ENCODE data around the gene CDH10. TPM values are rescaled to one million over a fixed set of nuclear protein-coding genes. Genes with fewer than 3 reads are reported as not detected.

The CDH10 gene
- total RNA-seq, 2 experiments from 2014 or later = not detected

DNA sequence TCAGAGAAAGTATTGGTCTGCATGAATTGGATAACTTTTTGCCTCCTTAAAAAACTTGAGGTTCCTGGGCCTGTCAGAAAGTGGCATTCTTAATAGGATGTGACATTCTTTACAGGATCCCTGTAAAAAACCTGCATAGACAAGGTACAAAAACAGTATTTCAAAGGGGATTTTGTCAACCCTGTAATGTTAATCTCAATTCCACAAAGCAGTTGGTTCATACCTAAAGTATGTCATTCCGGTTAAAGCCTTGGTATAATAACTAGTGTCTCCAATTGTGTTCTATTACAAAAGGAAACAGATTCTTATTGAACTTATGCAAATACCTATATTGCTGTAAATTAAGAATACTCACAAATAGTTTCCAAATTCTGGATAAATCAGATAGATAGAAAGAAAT is 169.7 kb downstream of the CDH10 start:
- DNase-seq (no peak), ATAC-seq (no peak)
- Mint-ChIP-seq H3K4me3 (no peak overlapping the region), H3K9me3 (ENCODE audit: low read depth) (peaks cover 6% of the 10 kb centered on the region), H3K27me3 (no peaks in the 10 kb centered on the region), H3K27ac (no peak overlapping the region), H3K4me1 (no peaks in the 10 kb centered on the region), H3K36me3 (ENCODE audit: low read depth) (no peaks in the 10 kb centered on the region)
- POLR2A ChIA-PET = no interaction called here
- intact Hi-C loops (cut with DNase I, micrococcal nuclease) = no loop called here
- CTCF ChIA-PET = no interaction called here

GRCh38 chr5:24474685-24475084 is 170.1 kb downstream of the CDH10 start:
- H3K4me3 Mint-ChIP-seq = no peak overlapping the region
- ChIA-PET POLR2A (no interaction called here), CTCF (no interaction called here)
- H3K9me3 Mint-ChIP-seq (ENCODE audit: low read depth) = peaks cover 7% of the 10 kb centered on the region
- no peaks in the 10 kb centered on the region for H3K36me3 Mint-ChIP-seq (ENCODE audit: low read depth)
- intact Hi-C loops (cut with DNase I, micrococcal nuclease) = no loop called here
- ATAC-seq (no peak), DNase-seq (no peak)
- no peaks in the 10 kb centered on the region for H3K27me3 Mint-ChIP-seq
- no peak overlapping the region for H3K27ac Mint-ChIP-seq
- no peaks in the 10 kb centered on the region for H3K4me1 Mint-ChIP-seq

DNA sequence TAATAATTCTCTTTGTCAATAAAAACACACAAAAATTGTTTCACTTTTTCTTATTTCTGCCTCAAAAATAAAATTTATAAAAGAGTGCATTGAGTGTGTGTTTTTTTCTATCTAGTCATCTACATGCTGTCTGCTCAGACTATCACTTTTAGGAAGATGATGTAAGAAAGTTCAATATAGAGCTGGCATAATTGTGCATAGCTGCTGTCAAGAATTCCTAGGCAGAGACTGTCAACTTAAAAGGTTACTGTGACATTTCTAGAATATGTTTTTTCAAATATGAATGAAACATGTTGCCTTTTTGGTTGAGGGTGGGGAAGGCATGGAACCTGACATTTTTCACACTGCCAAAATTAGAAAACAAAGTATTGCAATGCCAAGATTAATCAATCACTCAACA is 172.3 kb downstream of the CDH10 start:
- Mint-ChIP-seq H3K27me3 (no peaks in the 10 kb centered on the region), H3K9me3 (ENCODE audit: low read depth) (peaks cover 7% of the 10 kb centered on the region), H3K36me3 (ENCODE audit: low read depth) (no peaks in the 10 kb centered on the region), H3K27ac (no peak overlapping the region), H3K4me1 (no peaks in the 10 kb centered on the region), H3K4me3 (no peak overlapping the region)
- ChIA-PET POLR2A (no interaction called here), CTCF (no interaction called here)
- ATAC-seq (no peak), DNase-seq (no peak)
- intact Hi-C loops (cut with DNase I, micrococcal nuclease) = no loop called here

GRCh38 chr5:24444414-24444813 is 200.4 kb downstream of the CDH10 start:
- DNase-seq = no peak
- peaks cover 10% of the 10 kb centered on the region for H3K9me3 Mint-ChIP-seq (ENCODE audit: low read depth)
- no peak overlapping the region for H3K27ac Mint-ChIP-seq
- H3K4me3 Mint-ChIP-seq = no peak overlapping the region
- no peak for ATAC-seq
- no peaks in the 10 kb centered on the region for H3K36me3 Mint-ChIP-seq (ENCODE audit: low read depth)
- H3K4me1 Mint-ChIP-seq = no peaks in the 10 kb centered on the region
- H3K27me3 Mint-ChIP-seq = no peaks in the 10 kb centered on the region
- ChIA-PET CTCF (no interaction called here), POLR2A (no interaction called here)
- intact Hi-C loops (cut with DNase I, micrococcal nuclease) = no loop called here

DNA sequence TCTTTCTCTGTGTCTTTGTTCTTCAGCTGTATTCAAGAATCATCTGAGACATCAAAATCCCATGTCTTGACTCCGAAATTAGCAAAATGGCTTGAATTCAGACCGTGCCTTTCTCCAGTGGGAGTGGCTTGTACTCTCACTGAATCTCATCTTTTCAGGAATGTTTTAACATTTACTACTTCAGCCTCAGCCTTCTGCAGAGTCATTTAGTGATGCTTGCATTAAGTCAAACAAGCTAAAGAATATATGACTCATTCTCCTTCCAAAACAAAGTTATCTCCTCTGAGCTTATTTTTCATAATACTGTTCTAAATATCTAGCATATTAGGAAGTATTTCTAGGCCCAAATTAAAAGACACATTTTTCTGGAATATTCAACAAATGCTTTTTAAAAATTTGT is 205.3 kb downstream of the CDH10 start:
- Mint-ChIP-seq H3K27ac (no peak overlapping the region), H3K4me1 (no peaks in the 10 kb centered on the region), H3K36me3 (ENCODE audit: low read depth) (no peaks in the 10 kb centered on the region), H3K27me3 (no peaks in the 10 kb centered on the region), H3K4me3 (no peak overlapping the region), H3K9me3 (ENCODE audit: low read depth) (peaks cover 12% of the 10 kb centered on the region)
- ATAC-seq = no peak
- CTCF ChIA-PET = no interaction called here
- DNase-seq = no peak
- POLR2A ChIA-PET = no interaction called here
- intact Hi-C loops (cut with DNase I, micrococcal nuclease) = no loop called here

All from activated CD4-positive, alpha-beta T cell treated with anti-CD3 and anti-CD28 coated beads for 36 hours (primary cell).